ENCODE measurements around the gene TMBIM6.
"Not testable (repeated sequence)": the region's sequence is repeated elsewhere in the genome, so short reads cannot be mapped to it uniquely, and the experiment has no call there.

The TMBIM6 gene

DNA sequence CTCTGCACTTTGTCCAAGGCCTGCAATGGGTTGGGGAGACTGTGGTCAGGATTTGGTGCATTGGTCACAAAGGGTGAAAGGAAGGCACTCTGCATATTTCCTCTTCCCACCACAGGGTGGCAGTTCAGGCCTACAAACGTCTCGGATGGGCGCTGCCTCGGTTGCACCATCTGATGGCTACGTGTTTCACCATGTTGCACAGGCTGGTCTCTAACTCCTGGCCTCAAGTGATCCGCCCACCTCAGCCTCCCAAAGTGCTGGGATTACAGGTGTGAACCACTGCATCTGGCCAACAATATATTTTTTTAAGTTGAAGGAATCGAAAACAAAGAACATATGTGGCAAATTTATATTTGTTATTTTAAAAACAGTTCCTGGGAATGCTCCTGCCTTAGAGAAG lies 35.1 kb downstream of the TMBIM6 start:
- Histone ChIP-seq H3K27me3 (ENCODE audit: control insufficient read depth, insufficient read depth, low read length) (no peaks in the 10 kb centered on the region), H3K9me3 (ENCODE audit: control insufficient read depth, insufficient read depth, low read length) (no peaks in the 10 kb centered on the region), H3K4me1 (ENCODE audit: control insufficient read depth, insufficient read depth, low read length) (no peaks in the 10 kb centered on the region; the same call in 1 of the 2 replicates), H3K36me3 (ENCODE audit: control insufficient read depth, insufficient read depth, low read length) (no peaks in the 10 kb centered on the region), H3K27ac (ENCODE audit: low read length) (no peak overlapping the region), H3K4me3 (ENCODE audit: low read length) (no peak overlapping the region)
- no CpG with 5 or more reads among the region's 7 CpGs for WGBS (ENCODE audit: insufficient coverage, insufficient read length)
- peak; percentile 68 for DNase-seq (ENCODE audit: low read depth, low spot score)

DNA sequence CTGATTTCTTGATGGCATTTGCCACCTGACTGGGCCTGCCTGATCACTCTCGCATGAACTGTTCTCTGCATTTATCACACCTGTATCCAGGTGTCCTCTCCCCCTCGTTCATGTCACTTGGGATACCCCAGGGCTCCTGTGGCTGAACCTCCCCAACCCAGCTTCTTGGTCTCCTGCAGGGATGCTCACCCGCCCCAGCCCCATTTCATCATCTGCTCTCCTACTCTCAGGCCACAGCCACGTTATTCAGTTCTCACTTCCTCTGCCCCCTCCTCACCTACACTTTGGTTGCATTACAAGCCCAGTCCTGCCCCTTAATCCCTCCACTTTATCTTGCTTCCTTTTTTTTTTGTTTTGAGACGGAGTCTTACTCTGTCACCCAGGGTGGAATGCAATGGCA lies 35.5 kb downstream of the TMBIM6 start:
- WGBS (ENCODE audit: insufficient coverage, insufficient read length) = no CpG with 5 or more reads among the region's 5 CpGs
- Histone ChIP-seq H3K27me3 (ENCODE audit: control insufficient read depth, insufficient read depth, low read length) (no peaks in the 10 kb centered on the region), H3K9me3 (ENCODE audit: control insufficient read depth, insufficient read depth, low read length) (no peaks in the 10 kb centered on the region), H3K27ac (ENCODE audit: low read length) (no peak overlapping the region), H3K36me3 (ENCODE audit: control insufficient read depth, insufficient read depth, low read length) (no peaks in the 10 kb centered on the region), H3K4me1 (ENCODE audit: control insufficient read depth, insufficient read depth, low read length) (no peaks in the 10 kb centered on the region; the same call in 1 of the 2 replicates), H3K4me3 (ENCODE audit: low read length) (no peak overlapping the region)
- DNase-seq (ENCODE audit: low read depth, low spot score) = no peak

DNA sequence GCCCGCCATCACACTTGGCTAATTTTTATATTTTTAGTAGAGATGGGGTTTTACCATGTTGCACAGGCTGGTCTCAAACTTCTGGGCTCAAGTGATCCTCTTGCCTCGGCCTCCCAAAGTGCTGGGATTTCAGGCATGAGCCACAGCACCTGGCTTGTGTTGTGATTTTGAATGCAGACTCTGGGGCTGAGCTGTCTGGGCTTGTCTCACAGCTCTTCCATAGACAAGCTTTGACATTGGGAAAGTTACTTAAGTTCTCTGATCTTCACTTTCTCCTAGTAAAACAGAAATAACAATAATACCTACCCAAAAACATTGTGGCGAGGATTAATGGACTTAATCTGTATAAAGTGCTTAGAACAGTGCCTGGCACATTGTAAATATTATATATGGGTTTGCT lies 36.0 kb downstream of the TMBIM6 start:
- Histone ChIP-seq H3K4me3 (ENCODE audit: low read length) (no peak overlapping the region), H3K9me3 (ENCODE audit: control insufficient read depth, insufficient read depth, low read length) (no peaks in the 10 kb centered on the region)
- DNase-seq (ENCODE audit: low read depth, low spot score) = no peak

DNA sequence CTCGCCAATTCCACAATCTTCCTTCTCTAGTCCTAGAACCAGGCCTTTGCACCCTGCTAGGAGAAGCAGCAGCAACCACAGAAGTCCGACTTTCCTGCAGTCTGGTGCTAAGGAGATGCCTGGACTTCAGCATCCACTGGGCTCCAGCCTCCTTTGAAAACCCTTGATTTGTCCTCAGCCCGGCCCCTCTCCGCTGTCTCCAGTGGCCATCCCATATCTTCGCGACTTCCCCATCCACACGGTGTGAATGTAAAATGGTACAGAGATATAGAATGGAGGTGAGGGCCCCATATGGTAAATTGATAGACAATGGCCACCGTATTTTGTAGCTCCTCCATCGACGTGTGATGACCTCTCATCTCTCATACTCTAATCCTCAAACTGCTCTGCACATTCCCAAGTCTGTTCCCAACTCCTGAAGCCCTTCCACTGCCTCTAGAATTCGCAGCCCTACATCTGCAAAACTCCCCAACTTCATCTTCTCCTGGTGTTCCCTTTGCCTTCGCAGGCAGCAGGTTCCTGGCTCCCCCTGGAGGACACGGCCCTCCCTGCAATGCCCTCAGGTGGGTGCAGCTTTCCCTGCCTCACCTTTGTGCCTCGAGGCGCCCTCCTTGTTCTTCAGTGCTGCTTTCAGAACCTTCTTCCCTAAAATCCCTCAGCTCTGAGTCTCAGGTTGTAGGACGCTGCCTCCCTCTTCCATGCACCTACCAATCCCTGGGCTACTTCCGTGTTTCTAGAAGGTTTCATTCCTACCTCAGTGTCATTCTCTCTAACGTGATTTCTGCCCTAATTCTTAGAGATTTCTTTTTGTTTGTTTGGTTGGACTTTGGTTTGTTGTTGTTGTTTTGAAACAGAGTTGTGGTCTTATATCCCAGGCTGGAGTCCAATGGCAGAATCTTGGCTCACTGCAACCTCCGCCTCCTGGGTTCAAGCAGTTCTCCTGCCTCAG lies 36.7 kb downstream of the TMBIM6 start:
- H3K9me3 ChIP-seq (ENCODE audit: control insufficient read depth, insufficient read depth, low read length) = no peaks in the 10 kb centered on the region
- no peaks in the 10 kb centered on the region for H3K27me3 ChIP-seq (ENCODE audit: control insufficient read depth, insufficient read depth, low read length)
- no peaks in the 10 kb centered on the region for H3K36me3 ChIP-seq (ENCODE audit: control insufficient read depth, insufficient read depth, low read length)
- H3K4me1 ChIP-seq (ENCODE audit: control insufficient read depth, insufficient read depth, low read length) = no peaks in the 10 kb centered on the region; the same call in 1 of the 2 replicates
- peak; percentile 61 for DNase-seq (ENCODE audit: low read depth, low spot score)
- WGBS (ENCODE audit: insufficient coverage, insufficient read length) = no CpG with 5 or more reads among the region's 19 CpGs
- H3K4me3 ChIP-seq (ENCODE audit: low read length) = no peak overlapping the region
- H3K27ac ChIP-seq (ENCODE audit: low read length) = no peak overlapping the region

More for the DNA sequence above, 36.0 kb downstream of the TMBIM6 start:
- no peaks in the 10 kb centered on the region for H3K36me3 ChIP-seq (ENCODE audit: control insufficient read depth, insufficient read depth, low read length)
- H3K27ac ChIP-seq (ENCODE audit: low read length) = no peak overlapping the region
- H3K4me1 ChIP-seq (ENCODE audit: control insufficient read depth, insufficient read depth, low read length) = no peaks in the 10 kb centered on the region; the same call in 1 of the 2 replicates
- no peaks in the 10 kb centered on the region for H3K27me3 ChIP-seq (ENCODE audit: control insufficient read depth, insufficient read depth, low read length)
- WGBS (ENCODE audit: insufficient coverage, insufficient read length) = no CpG with 5 or more reads among the region's 3 CpGs

DNA sequence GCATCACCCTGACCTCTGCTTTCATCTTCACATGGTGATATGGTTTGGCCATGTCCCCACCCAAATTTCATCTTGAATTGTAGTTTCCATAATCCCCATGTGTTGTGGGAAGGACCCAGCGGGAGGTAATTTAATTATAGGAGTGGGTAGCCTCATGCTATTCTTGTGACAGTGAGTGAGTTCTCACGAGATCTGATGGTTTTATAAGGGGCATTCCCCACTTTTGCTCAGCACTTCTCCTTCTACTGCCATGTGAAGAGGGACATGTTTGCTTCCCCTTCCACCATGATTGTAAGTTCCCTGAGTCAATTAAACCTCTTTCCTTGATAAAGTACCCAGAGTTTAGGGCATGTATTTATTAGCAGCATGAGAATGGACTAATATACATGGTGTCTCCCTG lies 38.2 kb downstream of the TMBIM6 start:
- no peak overlapping the region for H3K4me3 ChIP-seq (ENCODE audit: low read length)
- WGBS (ENCODE audit: insufficient coverage, insufficient read length) = no CpG with 5 or more reads among the region's 2 CpGs
- no peaks in the 10 kb centered on the region for H3K36me3 ChIP-seq (ENCODE audit: control insufficient read depth, insufficient read depth, low read length)
- H3K9me3 ChIP-seq (ENCODE audit: control insufficient read depth, insufficient read depth, low read length) = no peaks in the 10 kb centered on the region
- no peaks in the 10 kb centered on the region for H3K27me3 ChIP-seq (ENCODE audit: control insufficient read depth, insufficient read depth, low read length)
- H3K27ac ChIP-seq (ENCODE audit: low read length) = no peak overlapping the region
- H3K4me1 ChIP-seq (ENCODE audit: control insufficient read depth, insufficient read depth, low read length) = no peaks in the 10 kb centered on the region; the same call in 1 of the 2 replicates
- DNase-seq (ENCODE audit: low read depth, low spot score) = no peak

DNA sequence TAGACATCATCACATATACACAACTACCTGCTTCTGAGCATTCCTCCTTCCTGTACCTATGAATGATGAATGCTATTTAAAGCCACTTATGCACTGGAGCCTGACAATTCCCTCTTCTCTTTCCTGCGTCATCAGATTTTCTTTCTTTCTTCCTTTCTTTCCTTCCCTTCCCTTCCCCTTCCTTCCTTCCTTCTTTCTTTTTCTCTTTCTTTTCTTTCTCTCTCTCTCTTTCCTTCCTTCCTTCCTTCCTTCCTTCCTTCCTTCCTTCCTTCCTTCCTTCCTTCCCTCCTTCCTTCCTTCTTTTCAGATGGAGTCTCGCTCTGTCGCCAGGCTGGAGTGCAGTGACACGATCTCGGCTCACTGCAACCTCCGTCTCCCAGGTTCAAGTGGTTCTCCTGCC lies 39.6 kb downstream of the TMBIM6 start:
- H3K27ac ChIP-seq (ENCODE audit: low read length); H3K27me3 ChIP-seq (ENCODE audit: control insufficient read depth, insufficient read depth, low read length); H3K4me3 ChIP-seq (ENCODE audit: low read length); DNase-seq (ENCODE audit: low read depth, low spot score); H3K4me1 ChIP-seq (ENCODE audit: control insufficient read depth, insufficient read depth, low read length); H3K9me3 ChIP-seq (ENCODE audit: control insufficient read depth, insufficient read depth, low read length); H3K36me3 ChIP-seq (ENCODE audit: control insufficient read depth, insufficient read depth, low read length): not testable (repeated sequence)
- WGBS (ENCODE audit: insufficient coverage, insufficient read length) = no CpG with 5 or more reads among the region's 6 CpGs

DNA sequence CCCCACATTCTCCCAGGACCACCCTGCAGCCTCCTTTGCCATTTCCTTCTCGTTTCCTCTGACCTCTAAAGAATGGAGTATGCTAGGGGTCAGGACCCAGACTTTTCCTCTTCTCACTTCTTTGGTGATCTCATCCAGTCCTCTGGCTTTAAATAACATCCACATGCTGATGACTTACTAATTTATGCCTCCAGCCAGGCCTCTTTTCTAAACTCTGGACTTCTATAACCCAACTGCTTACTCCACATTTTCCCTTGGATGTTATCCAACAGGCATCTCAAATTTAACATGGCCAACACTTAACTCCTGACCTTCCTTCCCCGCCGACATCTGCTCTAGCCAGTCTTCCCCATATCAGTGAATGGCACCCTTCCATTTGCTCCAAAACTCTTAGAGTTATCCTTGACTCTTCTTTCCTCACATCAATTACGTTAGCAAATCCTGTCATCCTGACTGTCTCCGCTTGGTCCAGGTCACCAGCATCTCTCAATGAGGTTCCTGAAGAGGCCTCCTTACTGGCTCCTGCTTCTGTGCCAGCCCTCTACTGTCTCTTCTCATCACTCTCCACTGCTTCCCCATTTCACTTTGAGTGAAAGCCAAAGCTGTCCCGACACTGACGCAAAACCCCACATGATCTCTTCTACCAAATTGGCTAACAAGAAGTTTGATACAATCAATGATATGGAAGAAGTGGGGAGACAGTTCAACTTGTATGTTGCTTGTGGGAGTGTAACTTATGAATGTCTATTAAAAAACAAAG lies 42.7 kb downstream of the TMBIM6 start:
- no peak for DNase-seq (ENCODE audit: low read depth, low spot score)
- Histone ChIP-seq H3K36me3 (ENCODE audit: control insufficient read depth, insufficient read depth, low read length) (no peaks in the 10 kb centered on the region), H3K9me3 (ENCODE audit: control insufficient read depth, insufficient read depth, low read length) (no peaks in the 10 kb centered on the region), H3K4me1 (ENCODE audit: control insufficient read depth, insufficient read depth, low read length) (no peaks in the 10 kb centered on the region), H3K27ac (ENCODE audit: low read length) (no peak overlapping the region), H3K27me3 (ENCODE audit: control insufficient read depth, insufficient read depth, low read length) (no peaks in the 10 kb centered on the region), H3K4me3 (ENCODE audit: low read length) (no peak overlapping the region)
- WGBS (ENCODE audit: insufficient coverage, insufficient read length) = no CpG with 5 or more reads among the region's 7 CpGs

DNA sequence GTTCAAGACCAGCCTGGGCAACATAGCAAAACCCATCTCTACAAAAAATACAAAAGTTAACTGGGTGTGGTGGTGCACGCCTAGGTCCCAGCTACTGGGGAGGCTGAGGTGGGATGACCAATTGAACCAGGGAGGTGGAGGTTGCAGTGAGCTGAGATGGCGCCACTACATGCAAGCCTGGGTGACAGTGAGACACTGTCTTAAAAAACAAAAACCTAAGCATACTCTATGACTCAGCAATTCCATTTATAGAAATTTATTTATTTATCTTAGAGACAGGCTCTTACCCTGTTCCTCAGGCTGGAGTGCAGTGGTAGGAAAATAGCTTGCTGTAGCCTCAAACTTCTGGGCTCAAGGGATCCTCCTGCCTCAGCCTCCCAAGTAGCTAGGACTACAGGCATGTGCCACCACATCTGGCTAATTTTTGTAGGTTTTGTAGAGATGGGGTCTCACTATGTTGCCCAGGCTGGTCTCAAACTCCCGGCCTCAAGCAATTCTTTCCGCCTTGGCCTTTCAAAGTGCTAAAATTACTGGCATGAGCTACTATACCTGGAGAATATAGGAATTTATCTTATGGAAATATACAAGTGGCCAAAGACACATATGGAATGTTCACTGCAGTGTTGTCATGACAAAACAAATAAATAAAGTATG lies 43.5 kb downstream of the TMBIM6 start:
- Histone ChIP-seq H3K9me3 (ENCODE audit: control insufficient read depth, insufficient read depth, low read length) (no peaks in the 10 kb centered on the region), H3K27ac (ENCODE audit: low read length) (no peak overlapping the region), H3K4me3 (ENCODE audit: low read length) (no peak overlapping the region), H3K27me3 (ENCODE audit: control insufficient read depth, insufficient read depth, low read length) (no peaks in the 10 kb centered on the region), H3K36me3 (ENCODE audit: control insufficient read depth, insufficient read depth, low read length) (peaks cover 2% of the 10 kb centered on the region; the same call in 1 of the 2 replicates), H3K4me1 (ENCODE audit: control insufficient read depth, insufficient read depth, low read length) (0 out of 2 replicates have a peak, but pooled peaks cover under 1% of the 10 kb centered on the region)
- no peak for DNase-seq (ENCODE audit: low read depth, low spot score)
- no CpG with 5 or more reads among the region's 4 CpGs for WGBS (ENCODE audit: insufficient coverage, insufficient read length)

DNA sequence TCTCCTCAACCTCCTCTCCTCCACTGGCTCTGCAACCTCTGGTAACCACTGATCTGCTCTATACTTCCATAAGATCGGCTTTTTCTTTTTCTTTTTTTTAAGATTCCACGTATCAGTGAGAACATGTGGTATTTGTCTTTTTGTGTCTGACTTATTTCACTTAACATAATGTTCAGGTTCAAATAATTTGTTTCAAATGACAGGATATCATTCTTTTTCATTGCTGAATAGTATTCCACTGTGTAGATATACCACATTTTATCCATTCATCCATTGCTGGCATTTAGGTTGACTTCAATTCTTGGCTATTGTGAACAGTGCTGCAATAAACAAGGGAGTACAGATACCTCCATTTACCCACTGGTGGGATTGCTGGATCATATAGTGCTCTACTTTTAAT lies 46.3 kb downstream of the TMBIM6 start:
- no peak overlapping the region for H3K27ac ChIP-seq (ENCODE audit: low read length)
- no CpG with 5 or more reads among the region's 2 CpGs for WGBS (ENCODE audit: insufficient coverage, insufficient read length)
- no peak overlapping the region for H3K4me3 ChIP-seq (ENCODE audit: low read length)
- H3K4me1 ChIP-seq (ENCODE audit: control insufficient read depth, insufficient read depth, low read length) = peaks cover 3% of the 10 kb centered on the region; the same call in 1 of the 2 replicates
- no peaks in the 10 kb centered on the region for H3K9me3 ChIP-seq (ENCODE audit: control insufficient read depth, insufficient read depth, low read length)
- no peak for DNase-seq (ENCODE audit: low read depth, low spot score)
- peaks cover 3% of the 10 kb centered on the region; the same call in 1 of the 2 replicates for H3K36me3 ChIP-seq (ENCODE audit: control insufficient read depth, insufficient read depth, low read length)
- H3K27me3 ChIP-seq (ENCODE audit: control insufficient read depth, insufficient read depth, low read length) = no peaks in the 10 kb centered on the region

DNA sequence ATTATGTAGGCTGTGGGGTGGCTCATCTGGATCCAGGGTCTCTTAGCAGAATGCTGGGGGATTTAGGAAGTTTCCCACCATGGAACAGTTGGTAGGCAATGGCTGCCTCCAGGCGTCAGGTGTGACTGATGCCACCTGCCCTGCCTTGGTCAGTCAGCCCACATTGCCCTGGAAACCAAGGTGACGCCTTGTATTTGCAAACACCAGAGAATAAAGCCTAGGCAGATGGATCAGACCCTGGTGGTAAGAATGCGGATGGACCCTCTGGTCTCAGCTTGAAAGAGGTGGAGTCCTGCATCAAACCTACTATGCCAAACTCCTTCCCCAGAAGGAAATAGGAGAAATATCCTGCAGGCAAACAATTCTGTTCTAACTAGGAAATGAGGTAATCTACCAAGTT lies 48.6 kb downstream of the TMBIM6 start:
- Histone ChIP-seq H3K27ac (ENCODE audit: low read length) (no peak overlapping the region), H3K27me3 (ENCODE audit: control insufficient read depth, insufficient read depth, low read length) (no peaks in the 10 kb centered on the region), H3K4me1 (ENCODE audit: control insufficient read depth, insufficient read depth, low read length) (peaks cover 3% of the 10 kb centered on the region; the same call in 1 of the 2 replicates), H3K4me3 (ENCODE audit: low read length) (no peak overlapping the region), H3K36me3 (ENCODE audit: control insufficient read depth, insufficient read depth, low read length) (peaks cover 5% of the 10 kb centered on the region), H3K9me3 (ENCODE audit: control insufficient read depth, insufficient read depth, low read length) (no peaks in the 10 kb centered on the region)
- WGBS (ENCODE audit: insufficient coverage, insufficient read length) = no CpG with 5 or more reads among the region's 3 CpGs
- no peak for DNase-seq (ENCODE audit: low read depth, low spot score)

Measured in iPS DF 6.9 (cell line).